Prostate gland (tissue), 2 donors: ENCODE results near the gene SFMBT1.

ENCODE experiments used
- CTCF ChIP-seq, 4 experiments: fragments of 200-600 bp in 2 of 4; fragments of 450-650 bp in 2 of 4; sonication (generic) in 2 of 4; IDR thresholded peaks; 1 replicate in 3 of 4; 2 replicates in 1 of 4; pipeline ENCODE4 v1.5.1; 2016 to 2019; ENCODE audit warnings: antibody characterized with exemption in 4 of 4, mild to moderate bottlenecking in 2 of 4, moderate library complexity in 2 of 4
- POLR2A ChIP-seq: fragments of 450-650 bp; IDR thresholded peaks from one replicate; pipeline ENCODE4 v1.6.1; 2016; ENCODE audit warnings: antibody characterized with exemption, mild to moderate bottlenecking

GRCh38 chr3:52893723-52894122, 152.2 kb downstream of the SFMBT1 start:
- no peak for TF ChIP-seq CTCF (IDR thresholded peaks at IDR 0.05)
- TF ChIP-seq POLR2A = no peak
